ENCODE measurements around the gene GARIN3.

- TF ChIP-seq CTCF (IDR thresholded peaks at IDR 0.05; ENCODE audit: borderline replicate concordance, extremely low read depth, low read length, poor library complexity, severe bottlenecking) (no peak), EZH2 (IDR thresholded peaks at IDR 0.05; ENCODE audit: borderline replicate concordance, low read depth, low read length, severe bottlenecking) (no peak)
Measured at GRCh38 chr5:157180374-157181264, 14.6 kb upstream of the GARIN3 start, which contains the start of gene ITK.
